Measurements from ENCODE around the gene RPLP1. TPM values are rescaled to one million over a fixed set of nuclear protein-coding genes. Genes with fewer than 3 reads are reported as not detected.

The RPLP1 gene
- total RNA-seq, 2 donors from 2014 or later = 332 to 973 TPM

DNA sequence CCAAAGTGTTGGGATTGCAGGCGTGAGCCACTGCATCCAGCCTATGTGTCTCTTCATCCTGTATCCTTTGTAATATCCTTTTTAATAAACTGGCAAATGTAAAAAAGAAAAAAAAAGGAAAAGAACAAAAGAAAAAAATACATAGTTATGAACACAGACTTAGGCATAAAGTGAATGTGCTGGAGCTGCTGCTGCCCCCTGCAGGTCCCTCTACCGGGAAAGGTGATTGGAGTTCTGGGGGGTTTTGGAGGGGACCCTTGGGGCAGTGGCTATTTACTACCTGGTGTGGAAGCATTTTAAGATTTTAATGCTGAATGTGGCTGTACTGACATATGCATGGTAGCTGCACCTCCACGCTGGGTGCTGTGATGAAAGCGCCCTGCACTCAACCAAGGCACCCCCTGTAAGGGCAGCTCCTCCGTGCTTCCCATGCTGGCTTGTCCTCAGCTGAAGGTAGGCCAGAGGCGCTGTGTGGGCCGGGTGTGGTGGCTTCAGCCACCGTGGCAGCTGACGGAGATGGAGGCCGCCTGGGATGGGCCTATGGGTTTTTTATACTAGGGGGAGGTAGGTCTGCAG lies 49.9 kb downstream of the RPLP1 start:
- no peaks in the 10 kb centered on the region for H3K36me3 ChIP-seq (replicated peaks in 1 of 2; ENCODE audit: insufficient read depth in 1 of 2, low read depth in 2 of 2)
- no peaks in the 10 kb centered on the region for H3K4me1 ChIP-seq
- ATAC-seq (no peak), DNase-seq (no peak)
- TF ChIP-seq, protein P1, sequence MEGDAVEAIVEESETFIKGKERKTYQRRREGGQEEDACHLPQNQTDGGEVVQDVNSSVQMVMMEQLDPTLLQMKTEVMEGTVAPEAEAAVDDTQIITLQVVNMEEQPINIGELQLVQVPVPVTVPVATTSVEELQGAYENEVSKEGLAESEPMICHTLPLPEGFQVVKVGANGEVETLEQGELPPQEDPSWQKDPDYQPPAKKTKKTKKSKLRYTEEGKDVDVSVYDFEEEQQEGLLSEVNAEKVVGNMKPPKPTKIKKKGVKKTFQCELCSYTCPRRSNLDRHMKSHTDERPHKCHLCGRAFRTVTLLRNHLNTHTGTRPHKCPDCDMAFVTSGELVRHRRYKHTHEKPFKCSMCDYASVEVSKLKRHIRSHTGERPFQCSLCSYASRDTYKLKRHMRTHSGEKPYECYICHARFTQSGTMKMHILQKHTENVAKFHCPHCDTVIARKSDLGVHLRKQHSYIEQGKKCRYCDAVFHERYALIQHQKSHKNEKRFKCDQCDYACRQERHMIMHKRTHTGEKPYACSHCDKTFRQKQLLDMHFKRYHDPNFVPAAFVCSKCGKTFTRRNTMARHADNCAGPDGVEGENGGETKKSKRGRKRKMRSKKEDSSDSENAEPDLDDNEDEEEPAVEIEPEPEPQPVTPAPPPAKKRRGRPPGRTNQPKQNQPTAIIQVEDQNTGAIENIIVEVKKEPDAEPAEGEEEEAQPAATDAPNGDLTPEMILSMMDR (IDR thresholded peaks at IDR 0.05) = no peak
- TF ChIP-seq POLR2A (IDR thresholded peaks at IDR 0.05) = no peak
- intact Hi-C loops (cut with DNase I) = no loop called here
- no peaks in the 10 kb centered on the region for H3K27me3 ChIP-seq
- H3K9me3 ChIP-seq = no peaks in the 10 kb centered on the region
- no peak overlapping the region for H3K4me3 ChIP-seq
- no peak overlapping the region for H3K27ac ChIP-seq
- WGBS, 2 donors = 77 to 85% methylated on average over 8 to 10 of the region's 10 CpGs

DNA sequence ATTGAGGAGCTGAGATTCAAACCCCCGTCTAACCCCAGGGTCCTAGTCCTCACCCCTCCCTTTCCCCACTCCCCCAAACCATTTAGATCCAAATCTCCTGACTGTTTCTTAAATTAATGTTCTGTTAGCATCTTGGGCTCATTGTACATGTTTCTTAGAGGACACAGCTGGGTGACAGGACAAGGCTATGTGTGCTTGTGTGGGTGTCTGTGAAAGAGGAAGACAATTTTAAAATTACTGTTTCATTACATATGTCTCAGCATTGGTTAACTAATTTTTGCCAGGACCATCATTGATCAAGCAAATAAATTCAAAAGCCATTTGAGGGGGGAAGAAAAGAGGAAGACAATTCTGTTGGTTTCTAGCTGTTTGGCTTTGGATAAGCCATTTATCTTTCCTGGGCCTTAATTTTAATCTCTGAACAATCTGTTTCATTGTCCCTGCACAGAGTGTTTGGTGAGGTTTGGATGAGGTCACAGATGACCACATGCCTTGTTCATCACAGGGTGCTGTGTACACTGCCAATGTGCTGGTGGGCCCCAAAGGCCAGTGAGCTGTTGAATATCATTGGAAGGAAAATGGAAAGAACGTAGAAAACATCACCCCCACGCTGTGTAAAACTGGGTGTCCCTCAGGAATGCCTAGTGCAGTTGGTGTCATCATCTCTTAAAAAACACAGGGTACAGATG lies 51.9 kb downstream of the RPLP1 start:
- Histone ChIP-seq H3K9me3 (no peaks in the 10 kb centered on the region), H3K4me3 (no peak overlapping the region), H3K36me3 (replicated peaks in 1 of 2; ENCODE audit: insufficient read depth in 1 of 2, low read depth in 2 of 2) (no peaks in the 10 kb centered on the region), H3K4me1 (no peaks in the 10 kb centered on the region), H3K27me3 (no peaks in the 10 kb centered on the region), H3K27ac (no peak overlapping the region)
- ATAC-seq (no peak), DNase-seq (no peak)
- WGBS, 2 donors = 60 to 68% methylated on average over 3 of the region's 3 CpGs
- TF ChIP-seq POLR2A (IDR thresholded peaks at IDR 0.05) = no peak
- TF ChIP-seq, protein P1 (IDR thresholded peaks at IDR 0.05) = no peak
- intact Hi-C loops (cut with DNase I) = no loop called here

Small RNA genes within 50 kb of the gene (small RNA-seq; reads per million reads assigned to genes)
- gene RF00012 = not detected

Other genes starting within 250 kb of the RPLP1 start
- gene PAQR5, start 153.9 kb upstream of the RPLP1 start, total RNA-seq = 10 to 100 TPM in 1 of 2 donors, 1 to 10 TPM in 1; 6.5 to 11.5 TPM
- 1 to 10 TPM in 1 of 2 donors, under 1 TPM in 1; 0.99 to 2.9 TPM for gene KIF23, start 38.5 kb upstream of the RPLP1 start, total RNA-seq

Data from body of pancreas (tissue), 4 donors.